WTC11 (cell line): ENCODE results near the gene CPNE7. TPM values are rescaled to one million over a fixed set of nuclear protein-coding genes. Genes with fewer than 3 reads are reported as not detected.
"Not testable (repeated sequence)": the region's sequence is repeated elsewhere in the genome, so short reads cannot be mapped to it uniquely, and the experiment has no call there.

Experiments
- ATAC-seq: fragments of 200-7000 bp; cut with Tn5 transposase; 2 replicates; pipeline ENCODE4 v1.10.0; 2021; ENCODE audit warnings: mild to moderate bottlenecking, moderate library complexity
- CTCF ChIA-PET: fragments of 300-600 bp; sonication (Branson Sonifier 250); formaldehyde crosslinking; loops from one replicate; lab custom pipeline; 2021; ENCODE audit warnings: antibody characterized with exemption; lab: Charles Lee
- POLR2A ChIA-PET: fragments of 350-600 bp; sonication (Branson Sonifier 250); formaldehyde crosslinking; loops from one replicate; lab custom pipeline; 2021; ENCODE audit warnings: antibody characterized with exemption; lab: Charles Lee
- DNase-seq: peaks from one replicate; pipeline ENCODE4 v3.0.0; 2021; ENCODE audit warnings: low spot score
- H3K27ac Mint-ChIP-seq: 2 replicates; pipeline ENCODE4 v1.8.0; 2021; ENCODE audit warnings: mixed read lengths
- H3K27me3 Mint-ChIP-seq: 2 replicates; pipeline ENCODE4 v1.8.0; 2021; ENCODE audit warnings: low read depth, mild to moderate bottlenecking, moderate library complexity, mixed read lengths
- H3K36me3 Mint-ChIP-seq: 2 replicates; pipeline ENCODE4 v1.8.0; 2021; ENCODE audit warnings: mixed read lengths
- H3K4me1 Mint-ChIP-seq: 2 replicates; pipeline ENCODE4 v1.8.0; 2022; ENCODE audit warnings: mixed read lengths
- H3K4me3 Mint-ChIP-seq: 2 replicates; pipeline ENCODE4 v1.8.0; 2021; ENCODE audit warnings: mild to moderate bottlenecking, moderate library complexity, mixed read lengths
- H3K9me3 Mint-ChIP-seq: 2 replicates; pipeline ENCODE4 v1.8.0; 2021; ENCODE audit warnings: mixed read lengths
- ELF4 ChIP-seq: sonication (generic); formaldehyde crosslinking; IDR thresholded peaks from 2 replicates; pipeline ENCODE4 v1.8.1; 2022; ENCODE audit warnings: low read depth, mild to moderate bottlenecking, moderate library complexity, missing genetic modification reagents
- ETV6 ChIP-seq: sonication (generic); formaldehyde crosslinking; IDR thresholded peaks from 2 replicates; pipeline ENCODE4 v1.8.1; 2022; ENCODE audit warnings: mild to moderate bottlenecking, missing genetic modification reagents
- FOXK1 ChIP-seq: sonication (generic); formaldehyde crosslinking; IDR thresholded peaks from 2 replicates; pipeline ENCODE4 v1.8.0; 2022; ENCODE audit warnings: mild to moderate bottlenecking, moderate library complexity, missing genetic modification reagents
- GRHL2 ChIP-seq: fragments of 250-450 bp; sonication (Bioruptor Pico); IDR thresholded peaks from 2 replicates; pipeline ENCODE4 v1.8.0; 2022; ENCODE audit warnings: mild to moderate bottlenecking, moderate library complexity; ENCODE audit not compliant: insufficient replicate concordance, severe bottlenecking
- IRF2 ChIP-seq: sonication (generic); formaldehyde crosslinking; IDR thresholded peaks from 2 replicates; pipeline ENCODE4 v1.8.0; 2022; ENCODE audit warnings: low read depth, missing genetic modification reagents, borderline replicate concordance
- NFATC4 ChIP-seq: fragments of 250-450 bp; sonication (Bioruptor Pico); IDR thresholded peaks from 2 replicates; pipeline ENCODE4 v1.9.0; 2021; ENCODE audit warnings: mild to moderate bottlenecking
- NFE2L1 ChIP-seq: sonication (generic); formaldehyde crosslinking; IDR thresholded peaks from 2 replicates; pipeline ENCODE4 v1.8.1; 2023; ENCODE audit warnings: missing genetic modification reagents
- NR3C1 ChIP-seq: sonication (generic); formaldehyde crosslinking; conservative IDR thresholded peaks from 2 replicates; pipeline ENCODE4 v1.8.1; 2023; ENCODE audit warnings: low read depth, mild to moderate bottlenecking, missing genetic modification reagents
- PRRX2 ChIP-seq: fragments of 250-450 bp; sonication (Bioruptor Pico); IDR thresholded peaks from 2 replicates; pipeline ENCODE4 v1.8.0; 2021; ENCODE audit warnings: mild to moderate bottlenecking
- SMAD4 ChIP-seq: sonication (generic); formaldehyde crosslinking; IDR thresholded peaks from 2 replicates; pipeline ENCODE4 v1.8.0; 2022; ENCODE audit warnings: mild to moderate bottlenecking, missing genetic modification reagents
- SOX15 ChIP-seq: fragments of 250-450 bp; sonication (Bioruptor Pico); IDR thresholded peaks from 2 replicates; pipeline ENCODE4 v1.9.0; 2021; ENCODE audit warnings: mild to moderate bottlenecking
- ZNF219 ChIP-seq: sonication (generic); formaldehyde crosslinking; IDR thresholded peaks from 2 replicates; pipeline ENCODE4 v1.8.0; 2023; ENCODE audit warnings: missing genetic modification reagents, mild to moderate bottlenecking, borderline replicate concordance
- ZNF671 ChIP-seq: fragments of 250-450 bp; sonication (Bioruptor Pico); IDR thresholded peaks from 2 replicates; pipeline ENCODE4 v1.8.0; 2021; ENCODE audit warnings: mild to moderate bottlenecking
- total RNA-seq: library from RNA; stranded (reverse); gene quantifications from 3 replicates; pipeline ENCODE4 v1.2.3, GENCODE V29; 2021
- TF ChIP-seq, protein P1 (sequence below): fragments of 250-450 bp; sonication (Bioruptor Pico); IDR thresholded peaks from 2 replicates; pipeline ENCODE4 v2.1.2; 2022; ENCODE audit warnings: mild to moderate bottlenecking, moderate library complexity
- TF ChIP-seq, protein P2 (sequence below): sonication (generic); formaldehyde crosslinking; IDR thresholded peaks from 2 replicates; pipeline ENCODE4 v1.8.1; 2023; ENCODE audit warnings: mild to moderate bottlenecking, missing genetic modification reagents, borderline replicate concordance
- TF ChIP-seq, protein P3 (sequence below): sonication (generic); formaldehyde crosslinking; IDR thresholded peaks from 2 replicates; pipeline ENCODE4 v1.8.1; 2023; ENCODE audit warnings: mild to moderate bottlenecking, moderate library complexity, missing genetic modification reagents
- TF ChIP-seq, protein P4 (sequence below): sonication (generic); formaldehyde crosslinking; IDR thresholded peaks from 2 replicates; pipeline ENCODE4 v1.8.0; 2022; ENCODE audit warnings: mild to moderate bottlenecking, missing genetic modification reagents
- TF ChIP-seq, protein P5 (sequence below): sonication (generic); formaldehyde crosslinking; IDR thresholded peaks from 2 replicates; pipeline ENCODE4 v1.8.0; 2022; ENCODE audit warnings: mild to moderate bottlenecking, missing genetic modification reagents
- TF ChIP-seq, protein P6 (sequence below): sonication (generic); formaldehyde crosslinking; IDR thresholded peaks from 2 replicates; pipeline ENCODE4 v1.8.0; 2022; ENCODE audit warnings: missing genetic modification reagents

Gene CPNE7
- total RNA-seq, 1 experiment from 2014 or later: 42.6 TPM

DNA sequence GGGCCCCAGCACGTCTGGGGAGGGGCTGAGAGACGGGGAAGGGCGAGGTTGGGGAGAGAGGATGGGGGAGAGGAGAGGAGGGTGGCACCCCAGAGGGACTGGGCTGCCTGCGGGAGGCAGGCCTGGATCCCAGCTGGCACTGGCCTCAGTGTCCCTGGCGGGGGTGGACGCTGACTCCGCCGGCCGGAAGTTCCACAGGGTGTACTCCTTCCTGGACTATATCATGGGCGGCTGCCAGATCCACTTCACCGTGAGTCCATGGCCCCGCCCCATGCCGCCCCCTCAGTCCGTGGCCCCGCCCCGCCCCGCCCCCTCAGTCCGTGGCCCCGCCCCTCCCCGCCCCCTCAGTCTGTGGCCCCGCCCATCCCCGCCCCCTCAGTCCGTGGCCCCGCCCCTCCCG, 11.3 kb downstream of the CPNE7 start (continued):
- TF ChIP-seq, protein P1, sequence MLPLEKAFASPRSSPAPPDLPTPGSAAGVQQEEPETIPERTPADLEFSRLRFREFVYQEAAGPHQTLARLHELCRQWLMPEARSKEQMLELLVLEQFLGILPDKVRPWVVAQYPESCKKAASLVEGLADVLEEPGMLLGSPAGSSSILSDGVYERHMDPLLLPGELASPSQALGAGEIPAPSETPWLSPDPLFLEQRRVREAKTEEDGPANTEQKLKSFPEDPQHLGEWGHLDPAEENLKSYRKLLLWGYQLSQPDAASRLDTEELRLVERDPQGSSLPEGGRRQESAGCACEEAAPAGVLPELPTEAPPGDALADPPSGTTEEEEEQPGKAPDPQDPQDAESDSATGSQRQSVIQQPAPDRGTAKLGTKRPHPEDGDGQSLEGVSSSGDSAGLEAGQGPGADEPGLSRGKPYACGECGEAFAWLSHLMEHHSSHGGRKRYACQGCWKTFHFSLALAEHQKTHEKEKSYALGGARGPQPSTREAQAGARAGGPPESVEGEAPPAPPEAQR (CRISPR knock-in tag): no peak
- no peak for TF ChIP-seq NFATC4 (CRISPR knock-in tag)

DNA sequence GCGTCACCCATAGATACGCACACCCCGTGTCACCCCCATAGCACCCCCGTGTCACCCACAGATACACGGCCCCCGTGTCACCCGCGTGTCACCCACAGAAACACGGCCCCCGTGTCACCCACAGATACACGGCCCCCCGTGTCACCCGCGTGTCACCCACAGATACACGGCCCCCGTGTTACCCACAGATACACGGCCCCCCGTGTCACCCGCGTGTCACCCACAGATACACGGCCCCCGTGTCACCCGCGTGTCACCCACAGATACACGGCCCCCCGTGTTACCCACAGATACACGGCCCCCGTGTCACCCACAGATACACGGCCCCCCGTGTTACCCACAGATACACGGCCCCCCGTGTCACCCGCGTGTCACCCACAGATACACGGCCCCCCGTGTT, 12.1 kb downstream of the CPNE7 start:
- H3K9me3 Mint-ChIP-seq, ATAC-seq, CTCF ChIA-PET, H3K27me3 Mint-ChIP-seq, H3K4me1 Mint-ChIP-seq, POLR2A ChIA-PET, DNase-seq, H3K4me3 Mint-ChIP-seq, H3K27ac Mint-ChIP-seq: not testable (repeated sequence)
- peaks cover 16% of the 10 kb centered on the region for H3K36me3 Mint-ChIP-seq

DNA sequence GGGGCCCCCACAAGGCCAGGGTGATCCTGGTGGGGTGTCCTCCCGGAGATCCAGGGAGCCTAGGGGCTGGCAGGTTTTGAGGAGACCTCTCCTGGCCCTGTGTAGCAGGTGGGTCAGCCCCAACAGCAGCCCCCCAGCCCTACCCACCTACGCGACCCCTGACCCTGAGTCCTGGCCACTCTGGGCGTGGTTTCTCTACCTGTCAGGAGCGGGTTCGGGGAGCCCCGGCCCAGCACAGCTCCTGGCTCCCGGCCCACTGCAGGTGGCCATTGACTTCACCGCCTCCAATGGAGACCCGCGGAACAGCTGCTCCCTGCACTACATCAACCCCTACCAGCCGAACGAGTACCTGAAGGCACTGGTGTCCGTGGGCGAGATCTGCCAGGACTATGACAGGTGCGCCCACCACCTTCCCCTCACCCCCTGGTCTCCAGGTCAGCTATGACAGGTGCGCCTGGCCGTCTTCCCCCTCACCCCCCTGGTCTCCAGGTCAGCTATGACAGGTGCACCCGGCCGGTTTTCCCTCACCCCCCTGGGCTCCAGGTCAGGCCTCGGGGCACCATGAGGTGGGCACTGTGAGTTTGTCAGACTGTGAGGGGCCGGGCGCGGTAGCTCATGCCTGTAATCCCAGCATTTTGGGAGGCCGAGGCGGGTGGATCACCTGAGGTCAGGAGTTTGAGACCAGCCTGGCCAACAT, 13.0 kb downstream of the CPNE7 start:
- ATAC-seq (no peak), DNase-seq (no peak)
- Mint-ChIP-seq H3K9me3 (no peaks in the 10 kb centered on the region), H3K36me3 (peaks cover 18% of the 10 kb centered on the region), H3K4me1 (no peaks in the 10 kb centered on the region), H3K4me3 (no peak overlapping the region), H3K27ac (no peak overlapping the region), H3K27me3 (no peaks in the 10 kb centered on the region)
- POLR2A ChIA-PET: no interaction called here
- CTCF ChIA-PET: interaction anchor here (1.4 kb wide), 1 partner anchor 11 kb away, joined by 6 read pairs; no protein-coding TSS in a partner anchor
- TF ChIP-seq ELF4 (CRISPR knock-in tag): no peak
- TF ChIP-seq NFATC4 (CRISPR knock-in tag): no peak
- TF ChIP-seq SMAD4 (CRISPR knock-in tag): no peak
- no peak for TF ChIP-seq NFE2L1 (CRISPR knock-in tag)
- no peak for TF ChIP-seq PRRX2 (CRISPR knock-in tag)
- TF ChIP-seq ZNF219 (CRISPR knock-in tag): no peak
- no peak for TF ChIP-seq SOX15 (CRISPR knock-in tag)
- TF ChIP-seq, protein P2, sequence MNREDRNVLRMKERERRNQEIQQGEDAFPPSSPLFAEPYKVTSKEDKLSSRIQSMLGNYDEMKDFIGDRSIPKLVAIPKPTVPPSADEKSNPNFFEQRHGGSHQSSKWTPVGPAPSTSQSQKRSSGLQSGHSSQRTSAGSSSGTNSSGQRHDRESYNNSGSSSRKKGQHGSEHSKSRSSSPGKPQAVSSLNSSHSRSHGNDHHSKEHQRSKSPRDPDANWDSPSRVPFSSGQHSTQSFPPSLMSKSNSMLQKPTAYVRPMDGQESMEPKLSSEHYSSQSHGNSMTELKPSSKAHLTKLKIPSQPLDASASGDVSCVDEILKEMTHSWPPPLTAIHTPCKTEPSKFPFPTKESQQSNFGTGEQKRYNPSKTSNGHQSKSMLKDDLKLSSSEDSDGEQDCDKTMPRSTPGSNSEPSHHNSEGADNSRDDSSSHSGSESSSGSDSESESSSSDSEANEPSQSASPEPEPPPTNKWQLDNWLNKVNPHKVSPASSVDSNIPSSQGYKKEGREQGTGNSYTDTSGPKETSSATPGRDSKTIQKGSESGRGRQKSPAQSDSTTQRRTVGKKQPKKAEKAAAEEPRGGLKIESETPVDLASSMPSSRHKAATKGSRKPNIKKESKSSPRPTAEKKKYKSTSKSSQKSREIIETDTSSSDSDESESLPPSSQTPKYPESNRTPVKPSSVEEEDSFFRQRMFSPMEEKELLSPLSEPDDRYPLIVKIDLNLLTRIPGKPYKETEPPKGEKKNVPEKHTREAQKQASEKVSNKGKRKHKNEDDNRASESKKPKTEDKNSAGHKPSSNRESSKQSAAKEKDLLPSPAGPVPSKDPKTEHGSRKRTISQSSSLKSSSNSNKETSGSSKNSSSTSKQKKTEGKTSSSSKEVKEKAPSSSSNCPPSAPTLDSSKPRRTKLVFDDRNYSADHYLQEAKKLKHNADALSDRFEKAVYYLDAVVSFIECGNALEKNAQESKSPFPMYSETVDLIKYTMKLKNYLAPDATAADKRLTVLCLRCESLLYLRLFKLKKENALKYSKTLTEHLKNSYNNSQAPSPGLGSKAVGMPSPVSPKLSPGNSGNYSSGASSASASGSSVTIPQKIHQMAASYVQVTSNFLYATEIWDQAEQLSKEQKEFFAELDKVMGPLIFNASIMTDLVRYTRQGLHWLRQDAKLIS: no peak
- TF ChIP-seq, protein P3, sequence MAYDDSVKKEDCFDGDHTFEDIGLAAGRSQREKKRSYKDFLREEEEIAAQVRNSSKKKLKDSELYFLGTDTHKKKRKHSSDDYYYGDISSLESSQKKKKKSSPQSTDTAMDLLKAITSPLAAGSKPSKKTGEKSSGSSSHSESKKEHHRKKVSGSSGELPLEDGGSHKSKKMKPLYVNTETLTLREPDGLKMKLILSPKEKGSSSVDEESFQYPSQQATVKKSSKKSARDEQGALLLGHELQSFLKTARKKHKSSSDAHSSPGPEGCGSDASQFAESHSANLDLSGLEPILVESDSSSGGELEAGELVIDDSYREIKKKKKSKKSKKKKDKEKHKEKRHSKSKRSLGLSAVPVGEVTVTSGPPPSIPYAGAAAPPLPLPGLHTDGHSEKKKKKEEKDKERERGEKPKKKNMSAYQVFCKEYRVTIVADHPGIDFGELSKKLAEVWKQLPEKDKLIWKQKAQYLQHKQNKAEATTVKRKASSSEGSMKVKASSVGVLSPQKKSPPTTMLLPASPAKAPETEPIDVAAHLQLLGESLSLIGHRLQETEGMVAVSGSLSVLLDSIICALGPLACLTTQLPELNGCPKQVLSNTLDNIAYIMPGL (CRISPR knock-in tag): no peak
- TF ChIP-seq IRF2 (CRISPR knock-in tag): no peak
- TF ChIP-seq, protein P4, sequence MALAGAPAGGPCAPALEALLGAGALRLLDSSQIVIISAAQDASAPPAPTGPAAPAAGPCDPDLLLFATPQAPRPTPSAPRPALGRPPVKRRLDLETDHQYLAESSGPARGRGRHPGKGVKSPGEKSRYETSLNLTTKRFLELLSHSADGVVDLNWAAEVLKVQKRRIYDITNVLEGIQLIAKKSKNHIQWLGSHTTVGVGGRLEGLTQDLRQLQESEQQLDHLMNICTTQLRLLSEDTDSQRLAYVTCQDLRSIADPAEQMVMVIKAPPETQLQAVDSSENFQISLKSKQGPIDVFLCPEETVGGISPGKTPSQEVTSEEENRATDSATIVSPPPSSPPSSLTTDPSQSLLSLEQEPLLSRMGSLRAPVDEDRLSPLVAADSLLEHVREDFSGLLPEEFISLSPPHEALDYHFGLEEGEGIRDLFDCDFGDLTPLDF: no peak
- TF ChIP-seq ETV6 (CRISPR knock-in tag): no peak
- no peak for TF ChIP-seq ZNF671 (CRISPR knock-in tag)
- no peak for TF ChIP-seq NR3C1 (CRISPR knock-in tag)
- TF ChIP-seq GRHL2 (CRISPR knock-in tag): no peak
- TF ChIP-seq, protein P5, sequence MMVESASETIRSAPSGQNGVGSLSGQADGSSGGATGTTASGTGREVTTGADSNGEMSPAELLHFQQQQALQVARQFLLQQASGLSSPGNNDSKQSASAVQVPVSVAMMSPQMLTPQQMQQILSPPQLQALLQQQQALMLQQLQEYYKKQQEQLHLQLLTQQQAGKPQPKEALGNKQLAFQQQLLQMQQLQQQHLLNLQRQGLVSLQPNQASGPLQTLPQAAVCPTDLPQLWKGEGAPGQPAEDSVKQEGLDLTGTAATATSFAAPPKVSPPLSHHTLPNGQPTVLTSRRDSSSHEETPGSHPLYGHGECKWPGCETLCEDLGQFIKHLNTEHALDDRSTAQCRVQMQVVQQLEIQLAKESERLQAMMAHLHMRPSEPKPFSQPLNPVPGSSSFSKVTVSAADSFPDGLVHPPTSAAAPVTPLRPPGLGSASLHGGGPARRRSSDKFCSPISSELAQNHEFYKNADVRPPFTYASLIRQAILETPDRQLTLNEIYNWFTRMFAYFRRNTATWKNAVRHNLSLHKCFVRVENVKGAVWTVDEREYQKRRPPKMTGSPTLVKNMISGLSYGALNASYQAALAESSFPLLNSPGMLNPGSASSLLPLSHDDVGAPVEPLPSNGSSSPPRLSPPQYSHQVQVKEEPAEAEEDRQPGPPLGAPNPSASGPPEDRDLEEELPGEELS (CRISPR knock-in tag): no peak
- TF ChIP-seq FOXK1: no peak
- TF ChIP-seq, protein P6, sequence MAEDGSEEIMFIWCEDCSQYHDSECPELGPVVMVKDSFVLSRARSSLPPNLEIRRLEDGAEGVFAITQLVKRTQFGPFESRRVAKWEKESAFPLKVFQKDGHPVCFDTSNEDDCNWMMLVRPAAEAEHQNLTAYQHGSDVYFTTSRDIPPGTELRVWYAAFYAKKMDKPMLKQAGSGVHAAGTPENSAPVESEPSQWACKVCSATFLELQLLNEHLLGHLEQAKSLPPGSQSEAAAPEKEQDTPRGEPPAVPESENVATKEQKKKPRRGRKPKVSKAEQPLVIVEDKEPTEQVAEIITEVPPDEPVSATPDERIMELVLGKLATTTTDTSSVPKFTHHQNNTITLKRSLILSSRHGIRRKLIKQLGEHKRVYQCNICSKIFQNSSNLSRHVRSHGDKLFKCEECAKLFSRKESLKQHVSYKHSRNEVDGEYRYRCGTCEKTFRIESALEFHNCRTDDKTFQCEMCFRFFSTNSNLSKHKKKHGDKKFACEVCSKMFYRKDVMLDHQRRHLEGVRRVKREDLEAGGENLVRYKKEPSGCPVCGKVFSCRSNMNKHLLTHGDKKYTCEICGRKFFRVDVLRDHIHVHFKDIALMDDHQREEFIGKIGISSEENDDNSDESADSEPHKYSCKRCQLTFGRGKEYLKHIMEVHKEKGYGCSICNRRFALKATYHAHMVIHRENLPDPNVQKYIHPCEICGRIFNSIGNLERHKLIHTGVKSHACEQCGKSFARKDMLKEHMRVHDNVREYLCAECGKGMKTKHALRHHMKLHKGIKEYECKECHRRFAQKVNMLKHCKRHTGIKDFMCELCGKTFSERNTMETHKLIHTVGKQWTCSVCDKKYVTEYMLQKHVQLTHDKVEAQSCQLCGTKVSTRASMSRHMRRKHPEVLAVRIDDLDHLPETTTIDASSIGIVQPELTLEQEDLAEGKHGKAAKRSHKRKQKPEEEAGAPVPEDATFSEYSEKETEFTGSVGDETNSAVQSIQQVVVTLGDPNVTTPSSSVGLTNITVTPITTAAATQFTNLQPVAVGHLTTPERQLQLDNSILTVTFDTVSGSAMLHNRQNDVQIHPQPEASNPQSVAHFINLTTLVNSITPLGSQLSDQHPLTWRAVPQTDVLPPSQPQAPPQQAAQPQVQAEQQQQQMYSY: no peak
